Measurements from ENCODE around the gene NR3C2. TPM values are rescaled to one million over a fixed set of nuclear protein-coding genes. Genes with fewer than 3 reads are reported as not detected.

Gene NR3C2
- total RNA-seq, 2 experiments from 2014 or later, result 6.1 to 6.4 TPM

DNA sequence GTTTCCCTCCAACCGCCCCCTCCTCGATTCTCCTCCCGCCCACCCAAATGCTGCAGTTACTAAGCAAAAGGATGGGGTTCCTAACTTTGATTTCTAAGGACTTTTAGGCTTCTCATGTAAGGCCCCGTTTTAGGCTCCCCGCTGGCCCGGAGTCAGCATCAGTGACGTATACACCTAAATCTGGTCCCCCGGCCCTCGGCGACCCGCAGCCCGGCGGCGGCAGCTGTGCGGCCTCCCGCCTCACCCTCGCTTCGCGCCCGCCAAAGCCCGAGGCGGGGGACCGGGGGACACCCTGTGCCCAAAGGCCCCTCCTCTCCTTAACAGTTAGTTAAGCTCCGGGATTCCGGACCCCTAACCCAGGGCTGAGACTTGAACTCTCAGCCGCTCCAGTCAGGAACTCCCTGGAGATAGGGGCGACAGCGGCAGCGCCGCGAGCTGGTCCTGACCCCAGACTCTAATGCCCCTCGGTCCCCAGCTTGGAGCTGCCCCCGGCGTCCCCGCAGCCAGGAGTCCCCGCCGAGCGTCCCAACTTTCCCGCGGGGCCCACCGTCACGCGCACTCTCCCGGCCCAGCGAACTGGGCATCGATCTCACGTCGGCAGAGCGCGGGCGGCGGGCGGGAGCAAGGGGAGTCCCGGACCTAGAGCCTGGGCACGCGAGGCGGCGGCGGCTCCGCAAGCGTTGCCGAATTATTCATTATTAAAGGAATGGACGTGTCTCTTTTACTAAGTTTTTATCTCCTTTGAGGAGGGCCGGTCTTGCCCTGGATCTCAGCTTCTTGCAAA lies 1.5 kb upstream of the NR3C2 start:
- CTCF ChIA-PET, result interaction anchor here (0.6 kb wide), 1 partner anchor 423 kb away, joined by 3 read pairs; no protein-coding TSS in a partner anchor
- Mint-ChIP-seq H3K4me1 (ENCODE audit: low read depth) (peaks cover 43% of the 10 kb centered on the region), H3K9me3 (no peaks in the 10 kb centered on the region), H3K27me3 (peaks cover 2% of the 10 kb centered on the region), H3K4me3 (peak overlapping the region; percentile 94), H3K36me3 (ENCODE audit: low read depth) (no peaks in the 10 kb centered on the region), H3K27ac (peak overlapping the region; percentile 94)
- intact Hi-C loops (cut with micrococcal nuclease), result loop anchor here (5.0 to 10.0 kb wide), 2 partner anchors 69 to 386 kb away; no protein-coding TSS in a partner anchor
- DNase-seq (peak; percentile 57), ATAC-seq (no peak)
- POLR2A ChIA-PET, result interaction anchor here (0.8 to 2.3 kb wide), 5 partner anchors 9 to 387 kb away, joined by 3 to 9 read pairs (median 4); no protein-coding TSS in a partner anchor
- TF ChIP-seq, protein P1, sequence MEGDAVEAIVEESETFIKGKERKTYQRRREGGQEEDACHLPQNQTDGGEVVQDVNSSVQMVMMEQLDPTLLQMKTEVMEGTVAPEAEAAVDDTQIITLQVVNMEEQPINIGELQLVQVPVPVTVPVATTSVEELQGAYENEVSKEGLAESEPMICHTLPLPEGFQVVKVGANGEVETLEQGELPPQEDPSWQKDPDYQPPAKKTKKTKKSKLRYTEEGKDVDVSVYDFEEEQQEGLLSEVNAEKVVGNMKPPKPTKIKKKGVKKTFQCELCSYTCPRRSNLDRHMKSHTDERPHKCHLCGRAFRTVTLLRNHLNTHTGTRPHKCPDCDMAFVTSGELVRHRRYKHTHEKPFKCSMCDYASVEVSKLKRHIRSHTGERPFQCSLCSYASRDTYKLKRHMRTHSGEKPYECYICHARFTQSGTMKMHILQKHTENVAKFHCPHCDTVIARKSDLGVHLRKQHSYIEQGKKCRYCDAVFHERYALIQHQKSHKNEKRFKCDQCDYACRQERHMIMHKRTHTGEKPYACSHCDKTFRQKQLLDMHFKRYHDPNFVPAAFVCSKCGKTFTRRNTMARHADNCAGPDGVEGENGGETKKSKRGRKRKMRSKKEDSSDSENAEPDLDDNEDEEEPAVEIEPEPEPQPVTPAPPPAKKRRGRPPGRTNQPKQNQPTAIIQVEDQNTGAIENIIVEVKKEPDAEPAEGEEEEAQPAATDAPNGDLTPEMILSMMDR (IDR thresholded peaks at IDR 0.05), result no peak

GRCh38 chr4:148442832-148443511 lies 758 bp upstream of the NR3C2 start:
- no peaks in the 10 kb centered on the region for H3K36me3 Mint-ChIP-seq (ENCODE audit: low read depth)
- TF ChIP-seq, protein P1 (IDR thresholded peaks at IDR 0.05), result no peak
- H3K4me1 Mint-ChIP-seq (ENCODE audit: low read depth), result peaks cover 47% of the 10 kb centered on the region
- ATAC-seq (peak; percentile 4), DNase-seq (no peak)
- peak overlapping the region; percentile 94 for H3K27ac Mint-ChIP-seq
- intact Hi-C loops (cut with micrococcal nuclease), result loop anchor here (5.0 to 10.0 kb wide), 2 partner anchors 68 to 386 kb away; no protein-coding TSS in a partner anchor
- H3K27me3 Mint-ChIP-seq, result peaks cover 2% of the 10 kb centered on the region
- H3K4me3 Mint-ChIP-seq, result peak overlapping the region; percentile 94
- no peaks in the 10 kb centered on the region for H3K9me3 Mint-ChIP-seq
- POLR2A ChIA-PET, result interaction anchor here (0.6 to 2.3 kb wide), 9 partner anchors 10 to 390 kb away, joined by 3 to 9 read pairs (median 3); no protein-coding TSS in a partner anchor
- CTCF ChIA-PET, result no interaction called here

- ChIA-PET CTCF (no interaction called here), POLR2A (interaction anchor here (1.4 kb wide), 1 partner anchor 46 kb away, joined by 4 read pairs; no protein-coding TSS in a partner anchor)
- H3K9me3 Mint-ChIP-seq, result no peaks in the 10 kb centered on the region
- TF ChIP-seq, protein P1 (IDR thresholded peaks at IDR 0.05), result no peak
- no peaks in the 10 kb centered on the region for H3K36me3 Mint-ChIP-seq (ENCODE audit: low read depth)
- H3K27me3 Mint-ChIP-seq, result peaks cover 2% of the 10 kb centered on the region
- peaks cover 42% of the 10 kb centered on the region for H3K4me1 Mint-ChIP-seq (ENCODE audit: low read depth)
- DNase-seq (no peak), ATAC-seq (no peak)
- H3K27ac Mint-ChIP-seq, result peak overlapping the region; percentile 92
- H3K4me3 Mint-ChIP-seq, result peak overlapping the region; percentile 94
- intact Hi-C loops (cut with micrococcal nuclease), result loop anchor here (5.0 to 10.0 kb wide), 2 partner anchors 67 to 384 kb away; no protein-coding TSS in a partner anchor
Measured at GRCh38 chr4:148441624-148441985, 609 bp downstream of the NR3C2 start.

DNA sequence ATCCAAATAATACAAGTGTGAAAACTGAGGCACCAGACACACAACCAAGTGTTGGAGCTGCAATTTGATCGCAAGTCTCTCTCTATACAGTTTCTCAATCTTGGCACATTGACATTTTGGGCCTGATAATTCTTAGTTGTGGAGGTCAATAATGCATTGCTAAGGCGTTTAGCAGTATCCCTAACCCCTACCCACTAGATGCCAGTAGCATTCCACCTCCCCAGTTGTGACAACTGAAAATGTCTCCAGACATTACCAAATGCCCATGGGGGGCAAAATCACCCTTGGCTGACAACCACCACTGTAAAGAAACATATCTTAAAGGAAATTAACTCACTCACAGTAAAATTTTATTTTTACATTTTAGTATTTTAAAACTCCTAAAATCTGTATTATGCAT lies 4.2 kb downstream of the NR3C2 start:
- CTCF ChIA-PET, result interaction anchor here (0.7 kb wide), 1 partner anchor 138 kb away, joined by 3 read pairs; no protein-coding TSS in a partner anchor
- Mint-ChIP-seq H3K27me3 (no peaks in the 10 kb centered on the region), H3K4me1 (ENCODE audit: low read depth) (peaks cover 59% of the 10 kb centered on the region), H3K27ac (no peak overlapping the region), H3K4me3 (no peak overlapping the region), H3K36me3 (ENCODE audit: low read depth) (peaks cover 12% of the 10 kb centered on the region), H3K9me3 (no peaks in the 10 kb centered on the region)
- POLR2A ChIA-PET, result no interaction called here
- intact Hi-C loops (cut with micrococcal nuclease), result no loop called here
- TF ChIP-seq, protein P1 (IDR thresholded peaks at IDR 0.05), result no peak
- DNase-seq (no peak), ATAC-seq (no peak)
